Upper lobe of left lung (tissue), 6 donors: ENCODE results near the gene AGPS. TPM values are rescaled to one million over a fixed set of nuclear protein-coding genes. Genes with fewer than 3 reads are reported as not detected.

Source experiments
- ATAC-seq, 2 donors: fragments of 200-7000 bp; cut with Tn5 transposase; one replicate each; pipeline ENCODE4 v1.9.1; 2022; ENCODE audit warnings: mild to moderate bottlenecking in 2 of 2, moderate library complexity in 2 of 2; ENCODE audit not compliant: low FRiP score in 2 of 2
- DNase-seq, 2 donors: peaks; one replicate each; pipeline ENCODE4 v3.0.0-alpha.2; 2019 to 2020
- H3K27ac ChIP-seq, 4 donors: fragments of 200-600 bp; sonication (generic); one replicate each; pipeline ENCODE4 v1.5.1; 2016 to 2019
- H3K27me3 ChIP-seq, 4 donors: fragments of 200-600 bp; sonication (generic); one replicate each; pipeline ENCODE4 v1.5.1; 2017 to 2019
- H3K36me3 ChIP-seq, 4 donors: fragments of 200-600 bp; sonication (generic); one replicate each; pipeline ENCODE4 v1.5.1; 2016 to 2019
- H3K4me1 ChIP-seq, 4 donors: fragments of 200-600 bp; sonication (generic); one replicate each; pipeline ENCODE4 v1.5.1; 2018 to 2019
- H3K4me3 ChIP-seq, 4 donors: fragments of 200-600 bp; sonication (generic); one replicate each; pipeline ENCODE4 v1.5.1; 2017 to 2019; ENCODE audit warnings: mild to moderate bottlenecking in 2 of 4, moderate library complexity in 1 of 4
- H3K9me3 ChIP-seq, 4 donors: fragments of 200-600 bp; sonication (generic); one replicate each; pipeline ENCODE4 v1.5.1; 2018 to 2019
- EP300 ChIP-seq, 4 donors: sonication (generic); formaldehyde crosslinking; IDR thresholded peaks; one replicate each; pipeline ENCODE4 v1.5.1; 2017; ENCODE audit warnings: antibody characterized with exemption in 4 of 4, control low read depth in 2 of 4
- POLR2A ChIP-seq, 4 donors: fragments of 450-650 bp; IDR thresholded peaks; one replicate each; pipeline ENCODE4 v1.5.1; 2016 to 2017; ENCODE audit warnings: antibody characterized with exemption in 4 of 4, mild to moderate bottlenecking in 2 of 4
- POLR2AphosphoS5 ChIP-seq, 2 donors: sonication (generic); formaldehyde crosslinking; IDR thresholded peaks; one replicate each; pipeline ENCODE4 v1.5.1; 2017; ENCODE audit warnings: antibody characterized with exemption in 2 of 2
- WGBS, 2 donors: methylation state at CpG; one replicate each; pipeline ENCODE4 v1.1.5; 2017 to 2018; 5-methylcytosine and 5-hydroxymethylcytosine counted together
- total RNA-seq, 6 donors: library from RNA; depleted of rRNA in 4 of 6; stranded (reverse); fragments of >200 nt in 4 of 6; gene quantifications; one replicate each; pipeline versions ENCODE4 v1.1.0 to v1.2.1, GENCODE V29; 2016 to 2021
- TF ChIP-seq, protein P1 (sequence below), 6 experiments: fragments of 450-650 bp in 4 of 6; fragments of 200-600 bp in 2 of 6; sonication (generic) in 2 of 6; IDR thresholded peaks; one replicate each; pipeline ENCODE4 v1.5.1; 2016 to 2019; ENCODE audit warnings: antibody characterized with exemption in 6 of 6
- donor health status: DM: no; HTN: no; CAD: no; lungs with moderate emphysema.
- donor health status: DM: no; HTN: yes; CAD: no; lungs with severe emphysema.

Gene AGPS
- total RNA-seq, 6 donors from 2014 or later: 38.8 to 81.6 (median 50.0) TPM

DNA sequence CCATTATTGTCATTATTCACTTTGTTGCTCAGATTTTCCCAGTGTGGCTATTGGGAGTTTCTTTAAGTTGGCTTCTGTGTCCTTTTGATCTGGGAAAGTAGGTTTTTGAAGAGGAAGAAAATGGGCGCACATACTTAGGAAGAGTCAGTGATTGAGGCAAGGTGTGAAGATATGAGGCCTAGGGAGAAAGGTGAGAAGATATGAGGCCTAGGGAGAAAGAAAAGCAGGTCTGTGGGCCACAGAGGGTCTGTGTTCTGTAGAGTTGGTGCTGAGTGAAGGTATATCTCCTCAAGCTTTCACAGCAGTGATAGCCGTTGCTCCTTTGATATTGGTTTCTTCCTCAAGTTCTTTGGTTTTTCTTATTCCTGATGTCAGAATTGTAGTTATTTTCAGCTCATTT lies 126.2 kb downstream of the AGPS start:
- DNase-seq (no peak), ATAC-seq (no peak)
- H3K36me3 ChIP-seq: peaks cover 0 to 24% (median 10%) of the 10 kb centered on the region in 4 donors
- no peak overlapping the region for H3K4me3 ChIP-seq
- no peaks in the 10 kb centered on the region for H3K4me1 ChIP-seq
- 98 to 99% methylated on average over 2 of the region's 2 CpGs for WGBS, 2 donors
- TF ChIP-seq EP300 (IDR thresholded peaks at IDR 0.05): no peak
- TF ChIP-seq POLR2A (IDR thresholded peaks at IDR 0.05): no peak
- TF ChIP-seq, protein P1, sequence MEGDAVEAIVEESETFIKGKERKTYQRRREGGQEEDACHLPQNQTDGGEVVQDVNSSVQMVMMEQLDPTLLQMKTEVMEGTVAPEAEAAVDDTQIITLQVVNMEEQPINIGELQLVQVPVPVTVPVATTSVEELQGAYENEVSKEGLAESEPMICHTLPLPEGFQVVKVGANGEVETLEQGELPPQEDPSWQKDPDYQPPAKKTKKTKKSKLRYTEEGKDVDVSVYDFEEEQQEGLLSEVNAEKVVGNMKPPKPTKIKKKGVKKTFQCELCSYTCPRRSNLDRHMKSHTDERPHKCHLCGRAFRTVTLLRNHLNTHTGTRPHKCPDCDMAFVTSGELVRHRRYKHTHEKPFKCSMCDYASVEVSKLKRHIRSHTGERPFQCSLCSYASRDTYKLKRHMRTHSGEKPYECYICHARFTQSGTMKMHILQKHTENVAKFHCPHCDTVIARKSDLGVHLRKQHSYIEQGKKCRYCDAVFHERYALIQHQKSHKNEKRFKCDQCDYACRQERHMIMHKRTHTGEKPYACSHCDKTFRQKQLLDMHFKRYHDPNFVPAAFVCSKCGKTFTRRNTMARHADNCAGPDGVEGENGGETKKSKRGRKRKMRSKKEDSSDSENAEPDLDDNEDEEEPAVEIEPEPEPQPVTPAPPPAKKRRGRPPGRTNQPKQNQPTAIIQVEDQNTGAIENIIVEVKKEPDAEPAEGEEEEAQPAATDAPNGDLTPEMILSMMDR (IDR thresholded peaks at IDR 0.05): no peak
- TF ChIP-seq POLR2AphosphoS5 (IDR thresholded peaks at IDR 0.05): no peak
- H3K27ac ChIP-seq: no peak overlapping the region
- no peaks in the 10 kb centered on the region for H3K27me3 ChIP-seq
- no peaks in the 10 kb centered on the region for H3K9me3 ChIP-seq

DNA sequence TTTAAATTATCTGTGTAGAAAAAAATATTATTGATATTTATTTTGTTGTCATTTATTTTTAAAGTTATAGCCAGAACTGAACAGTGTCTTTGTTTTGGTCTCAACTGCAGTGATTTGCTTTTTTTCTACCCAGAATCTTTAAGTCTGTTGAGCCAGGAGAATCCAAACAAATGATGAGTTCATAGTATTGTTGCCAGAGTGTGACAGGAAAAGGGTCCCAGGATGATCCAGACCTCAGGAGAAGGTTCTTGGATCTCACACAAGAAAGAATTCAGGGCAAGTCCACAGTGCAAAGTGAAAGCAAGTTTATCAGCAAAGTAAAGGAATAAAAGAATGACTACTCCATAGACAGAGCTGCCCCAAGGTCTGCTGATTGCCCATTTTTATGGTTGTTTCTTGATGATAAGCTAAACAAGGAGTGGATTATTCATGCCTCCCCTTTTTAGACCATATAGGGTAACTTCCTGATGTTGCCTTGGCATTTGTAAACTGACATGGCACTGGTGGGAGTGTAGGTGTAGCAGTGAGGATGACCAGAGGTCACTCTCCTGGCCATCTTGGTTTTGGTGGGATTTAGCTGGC lies 127.1 kb downstream of the AGPS start:
- no peaks in the 10 kb centered on the region for H3K9me3 ChIP-seq
- ATAC-seq (no peak), DNase-seq (no peak)
- no peaks in the 10 kb centered on the region for H3K4me1 ChIP-seq
- no peaks in the 10 kb centered on the region for H3K27me3 ChIP-seq
- TF ChIP-seq, protein P1 (IDR thresholded peaks at IDR 0.05): no peak
- TF ChIP-seq EP300 (IDR thresholded peaks at IDR 0.05) (no peak), POLR2AphosphoS5 (IDR thresholded peaks at IDR 0.05) (no peak), POLR2A (IDR thresholded peaks at IDR 0.05) (no peak)
- H3K4me3 ChIP-seq: no peak overlapping the region
- H3K36me3 ChIP-seq: peaks cover 0 to 19% (median 7%) of the 10 kb centered on the region in 4 donors
- H3K27ac ChIP-seq: no peak overlapping the region

DNA sequence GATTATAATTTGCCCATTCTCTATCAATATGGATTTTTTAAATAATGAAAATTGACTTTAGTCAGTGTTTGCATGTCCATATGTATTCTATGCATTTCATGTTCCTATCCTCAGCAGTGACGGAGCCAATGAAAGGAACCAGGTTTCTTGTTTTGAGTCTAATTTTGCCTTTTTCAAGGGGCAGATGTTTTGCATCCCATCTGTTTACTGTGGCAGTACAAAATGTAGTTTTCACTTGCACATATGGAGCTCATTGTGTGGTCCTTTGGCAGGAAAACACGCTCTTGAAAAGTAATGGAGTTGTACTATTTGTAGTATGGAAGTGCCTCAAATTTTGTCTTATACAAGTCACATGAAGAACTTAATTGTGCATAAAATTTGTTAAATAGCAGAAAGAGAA lies 127.8 kb downstream of the AGPS start:
- Histone ChIP-seq H3K36me3 (peaks cover 0 to 15% (median 7%) of the 10 kb centered on the region in 4 donors), H3K4me3 (no peak overlapping the region), H3K27ac (no peak overlapping the region), H3K4me1 (no peaks in the 10 kb centered on the region), H3K9me3 (no peaks in the 10 kb centered on the region), H3K27me3 (no peaks in the 10 kb centered on the region)
- no peak for ATAC-seq
- 89 to 90% methylated on average over 2 of the region's 2 CpGs for WGBS, 2 donors
- TF ChIP-seq, protein P1 (IDR thresholded peaks at IDR 0.05): no peak
- TF ChIP-seq EP300 (IDR thresholded peaks at IDR 0.05): no peak
- no peak for TF ChIP-seq POLR2A (IDR thresholded peaks at IDR 0.05)
- TF ChIP-seq POLR2AphosphoS5 (IDR thresholded peaks at IDR 0.05): no peak
- DNase-seq: no peak

DNA sequence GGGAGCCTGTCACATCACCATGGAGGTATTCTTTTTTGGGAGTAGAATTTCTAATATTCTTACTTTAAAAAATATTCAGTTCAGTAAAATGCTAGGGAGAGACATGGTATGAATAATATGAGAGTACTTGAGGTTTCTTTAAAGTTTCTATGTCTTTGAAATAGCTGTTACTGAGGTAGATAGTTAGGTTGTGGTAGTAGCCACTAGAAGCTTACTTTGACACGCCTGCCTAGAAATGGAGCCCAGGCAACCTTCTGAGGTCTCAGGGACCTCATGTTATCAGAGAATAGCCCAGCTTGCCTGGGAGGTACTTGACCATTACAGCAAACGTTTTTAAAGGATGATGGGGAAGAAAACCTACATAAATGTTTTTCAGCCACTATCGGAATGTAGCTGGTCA lies 131.2 kb downstream of the AGPS start:
- WGBS, 2 donors: 82 to 84% methylated on average over 3 of the region's 3 CpGs
- ATAC-seq (no peak), DNase-seq (no peak)
- Histone ChIP-seq H3K4me1 (no peaks in the 10 kb centered on the region), H3K9me3 (no peaks in the 10 kb centered on the region), H3K27me3 (no peaks in the 10 kb centered on the region), H3K36me3 (peaks cover 0 to 15% (median 7%) of the 10 kb centered on the region in 4 donors), H3K4me3 (no peak overlapping the region), H3K27ac (no peak overlapping the region)
- TF ChIP-seq POLR2A (IDR thresholded peaks at IDR 0.05) (no peak), POLR2AphosphoS5 (IDR thresholded peaks at IDR 0.05) (no peak), EP300 (IDR thresholded peaks at IDR 0.05) (no peak)
- TF ChIP-seq, protein P1 (IDR thresholded peaks at IDR 0.05): no peak

DNA sequence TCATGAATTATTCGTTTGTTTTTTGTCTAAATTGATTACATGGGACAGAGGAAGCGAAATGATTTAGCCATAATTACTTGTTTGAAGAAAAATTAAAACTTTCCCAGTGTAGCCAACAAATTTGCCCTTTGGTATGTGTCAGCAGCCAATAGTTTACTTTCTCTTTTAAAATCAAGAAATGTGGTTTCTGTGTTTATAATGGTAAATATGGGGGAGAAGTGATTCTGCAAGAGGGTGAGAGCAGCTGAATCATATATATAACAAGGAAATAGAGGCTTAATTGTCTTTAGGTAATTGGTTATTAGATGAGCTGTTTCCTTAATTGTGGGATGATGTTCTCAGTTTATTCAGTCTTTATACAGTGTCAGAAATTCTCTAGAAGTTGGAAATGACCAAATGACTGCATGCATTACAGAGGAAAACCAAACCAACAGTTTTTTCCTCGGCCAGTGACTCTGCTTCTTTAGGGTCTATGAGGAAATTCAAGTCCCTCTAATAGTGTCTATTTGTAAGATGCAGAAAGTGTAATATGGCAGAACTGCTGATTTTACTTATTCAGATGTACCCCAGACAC lies 132.9 kb downstream of the AGPS start:
- no peak overlapping the region for H3K4me3 ChIP-seq
- no peaks in the 10 kb centered on the region for H3K27me3 ChIP-seq
- 73 to 83% methylated on average over 3 of the region's 3 CpGs for WGBS, 2 donors
- DNase-seq (no peak), ATAC-seq (no peak)
- peaks cover 0 to 15% (median 7%) of the 10 kb centered on the region in 4 donors for H3K36me3 ChIP-seq
- H3K9me3 ChIP-seq: no peaks in the 10 kb centered on the region
- TF ChIP-seq POLR2A (IDR thresholded peaks at IDR 0.05): no peak
- TF ChIP-seq, protein P1 (IDR thresholded peaks at IDR 0.05): no peak
- TF ChIP-seq EP300 (IDR thresholded peaks at IDR 0.05): no peak
- no peak for TF ChIP-seq POLR2AphosphoS5 (IDR thresholded peaks at IDR 0.05)
- no peak overlapping the region for H3K27ac ChIP-seq
- H3K4me1 ChIP-seq: no peaks in the 10 kb centered on the region
